SKM-1 (cell line): ENCODE results near the gene R3HDM4.

Source experiments
- DNase-seq: peaks from one replicate; lab custom pipeline; 2025; ENCODE audit not compliant: unreplicated experiment; lab: John Stamatoyannopoulos, UW

The R3HDM4 gene

DNA sequence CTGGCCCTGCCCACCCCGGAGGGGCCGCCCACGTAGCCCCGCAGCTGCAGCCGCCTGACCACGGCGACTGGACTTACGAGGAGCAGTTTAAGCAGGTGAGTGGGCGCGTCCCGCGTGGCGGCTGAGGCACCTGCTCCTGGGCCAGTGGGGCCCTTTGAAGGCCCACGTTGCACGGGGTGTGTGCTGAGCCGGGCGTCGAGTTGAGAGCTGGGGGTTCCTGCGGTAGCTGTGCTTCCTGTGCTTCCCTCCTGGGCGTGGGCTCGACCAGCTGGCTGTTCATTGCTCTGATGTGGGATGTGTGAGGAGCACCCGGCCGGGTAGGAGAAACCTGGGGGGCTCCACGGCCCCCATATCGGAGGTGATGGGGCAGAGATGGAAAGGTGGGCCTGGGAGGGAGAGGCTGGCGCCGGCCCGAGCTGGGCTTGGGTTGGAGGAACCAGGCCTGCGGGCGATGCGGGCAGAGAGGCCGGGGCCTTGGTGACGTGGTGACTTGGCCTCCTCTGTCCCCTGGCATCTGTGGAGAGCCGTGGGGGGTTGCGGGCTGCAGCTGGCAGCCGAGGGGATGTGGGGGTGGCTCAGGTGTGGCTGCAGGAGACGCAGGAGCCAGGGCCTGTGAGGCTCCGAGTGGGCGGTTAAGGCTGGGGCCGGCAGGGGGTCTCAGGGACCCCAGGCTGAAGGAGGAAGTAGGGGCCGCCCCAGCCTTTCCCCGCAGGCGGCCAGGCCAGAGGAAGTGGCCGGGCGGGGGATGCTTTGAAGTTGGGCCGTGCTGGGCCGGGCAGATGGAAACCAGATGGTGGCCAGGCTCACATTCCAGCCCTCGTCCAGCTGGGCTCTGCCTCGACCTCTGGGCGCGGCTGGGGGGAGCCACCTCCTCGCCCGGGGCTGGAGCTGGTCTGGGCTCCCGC lies 19.9 kb upstream of the R3HDM4 start:
- no peak for DNase-seq

DNA sequence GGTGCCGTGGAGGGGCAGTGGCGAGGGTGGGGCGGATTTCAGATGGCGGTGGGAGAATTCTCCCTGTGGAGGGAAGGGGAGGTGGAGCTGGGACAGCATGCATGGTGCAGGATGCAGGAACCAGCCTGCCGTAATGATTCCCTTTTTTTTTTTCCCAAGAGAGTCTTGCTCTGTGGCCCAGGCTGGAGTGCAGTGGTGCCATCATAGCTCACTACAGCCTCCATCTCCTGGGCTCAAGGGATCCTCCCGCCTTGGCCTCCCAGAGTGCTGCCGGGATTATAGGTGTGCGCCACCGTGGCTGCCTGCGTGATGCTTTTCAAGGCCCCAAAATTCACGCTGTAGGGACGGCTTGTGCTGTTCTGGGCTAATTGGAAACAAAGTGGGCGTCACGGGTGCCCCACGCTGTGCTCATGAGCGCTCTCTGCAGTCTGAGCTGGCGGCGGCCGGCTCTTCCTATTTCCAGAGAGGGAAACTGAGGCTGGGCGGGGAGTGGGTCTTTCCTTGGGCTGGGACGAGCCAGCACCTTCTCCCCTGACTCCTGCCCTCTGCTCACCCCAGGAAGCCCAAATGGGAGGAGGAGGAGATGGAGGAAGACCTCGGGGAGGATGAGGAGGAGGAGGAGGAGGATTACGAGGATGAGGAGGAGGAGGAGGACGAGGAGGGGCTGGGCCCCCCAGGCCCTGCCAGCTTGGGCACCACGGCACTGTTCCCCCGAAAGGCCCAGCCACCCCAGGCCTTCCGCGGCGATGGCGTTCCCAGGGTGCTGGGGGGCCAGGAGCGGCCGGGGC lies 19.0 kb upstream of the R3HDM4 start:
- no peak for DNase-seq

DNA sequence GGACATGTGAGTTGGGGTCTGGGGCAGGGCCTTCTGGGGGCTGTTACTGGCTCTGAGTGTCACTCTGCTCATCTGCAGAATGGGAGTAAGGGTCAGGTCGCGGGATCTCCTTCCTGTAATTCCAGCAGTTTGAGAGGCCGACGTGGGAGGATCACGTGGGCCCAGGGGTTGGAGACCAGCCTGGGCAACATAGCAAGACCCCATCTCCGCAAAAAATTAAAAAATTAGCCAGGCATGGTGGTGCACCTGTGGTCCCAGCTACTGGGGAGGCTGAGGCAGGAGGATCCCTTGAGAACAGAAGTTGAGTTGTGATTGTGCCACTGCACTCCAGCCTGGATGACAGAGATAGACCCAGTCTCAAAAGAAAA lies 16.9 kb upstream of the R3HDM4 start:
- DNase-seq, result no peak

DNA sequence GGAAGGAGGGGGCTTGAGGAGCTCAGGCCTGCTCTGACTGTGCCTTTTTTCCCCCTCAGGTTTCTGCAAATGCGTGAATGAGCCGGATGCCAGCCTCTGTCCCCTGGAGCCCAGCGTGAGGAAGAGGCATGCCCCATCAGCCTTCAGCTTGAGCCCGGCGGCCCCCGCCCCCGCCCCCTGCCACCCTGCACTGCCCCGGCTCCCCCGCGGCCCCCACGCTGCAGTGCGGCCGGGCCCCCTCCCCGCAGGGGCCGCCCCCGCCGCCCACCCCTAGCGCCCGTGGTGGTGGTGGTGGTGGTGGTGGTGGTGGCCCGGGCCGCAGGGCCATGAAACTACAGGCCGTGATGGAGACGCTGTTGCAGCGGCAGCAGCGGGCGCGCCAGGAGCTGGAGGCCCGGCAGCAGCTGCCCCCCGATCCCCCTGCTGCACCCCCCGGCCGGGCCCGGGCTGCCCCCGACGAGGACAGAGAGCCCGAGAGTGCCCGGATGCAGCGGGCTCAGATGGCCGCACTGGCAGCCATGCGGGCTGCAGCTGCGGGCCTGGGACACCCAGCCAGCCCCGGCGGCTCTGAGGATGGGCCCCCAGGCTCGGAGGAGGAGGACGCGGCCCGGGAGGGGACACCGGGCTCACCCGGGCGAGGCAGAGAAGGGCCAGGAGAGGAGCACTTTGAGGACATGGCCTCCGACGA lies 16.3 kb upstream of the R3HDM4 start:
- no peak for DNase-seq

DNA sequence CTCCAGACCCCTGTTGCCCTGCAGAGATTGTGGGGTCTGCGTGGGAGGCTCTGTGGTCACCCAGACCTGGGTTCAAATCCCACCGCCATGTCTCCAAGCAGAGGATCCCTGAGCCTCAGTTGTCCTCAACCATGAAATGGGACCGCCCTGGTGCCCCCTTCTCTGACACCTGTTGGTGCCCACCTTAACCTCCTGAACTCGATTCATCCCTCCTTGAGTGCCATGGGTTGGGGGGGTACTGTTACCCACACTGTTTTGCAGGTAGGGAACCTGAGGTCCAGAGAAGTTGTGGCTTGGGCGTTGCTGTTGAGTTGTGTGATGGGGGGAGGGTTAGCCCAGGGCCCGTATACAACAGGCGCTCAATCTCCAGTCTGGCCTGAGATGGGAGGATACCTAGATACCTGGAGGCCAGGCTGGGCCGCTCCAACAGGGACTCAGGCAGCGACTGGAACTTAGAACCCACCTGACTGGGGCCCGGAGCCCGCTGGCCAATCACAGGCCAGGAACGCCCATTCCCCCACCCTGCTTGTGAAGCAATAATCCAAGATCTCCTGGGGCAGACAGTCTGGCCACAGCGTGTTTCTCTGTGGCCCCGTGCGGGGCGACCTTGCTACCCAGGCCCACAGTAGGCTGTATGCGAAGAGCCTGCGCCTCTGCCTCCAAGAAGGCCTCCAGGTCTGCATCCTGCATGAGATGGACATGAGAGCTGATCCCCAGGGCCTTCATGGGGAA lies 15.6 kb upstream of the R3HDM4 start:
- no peak for DNase-seq

DNA sequence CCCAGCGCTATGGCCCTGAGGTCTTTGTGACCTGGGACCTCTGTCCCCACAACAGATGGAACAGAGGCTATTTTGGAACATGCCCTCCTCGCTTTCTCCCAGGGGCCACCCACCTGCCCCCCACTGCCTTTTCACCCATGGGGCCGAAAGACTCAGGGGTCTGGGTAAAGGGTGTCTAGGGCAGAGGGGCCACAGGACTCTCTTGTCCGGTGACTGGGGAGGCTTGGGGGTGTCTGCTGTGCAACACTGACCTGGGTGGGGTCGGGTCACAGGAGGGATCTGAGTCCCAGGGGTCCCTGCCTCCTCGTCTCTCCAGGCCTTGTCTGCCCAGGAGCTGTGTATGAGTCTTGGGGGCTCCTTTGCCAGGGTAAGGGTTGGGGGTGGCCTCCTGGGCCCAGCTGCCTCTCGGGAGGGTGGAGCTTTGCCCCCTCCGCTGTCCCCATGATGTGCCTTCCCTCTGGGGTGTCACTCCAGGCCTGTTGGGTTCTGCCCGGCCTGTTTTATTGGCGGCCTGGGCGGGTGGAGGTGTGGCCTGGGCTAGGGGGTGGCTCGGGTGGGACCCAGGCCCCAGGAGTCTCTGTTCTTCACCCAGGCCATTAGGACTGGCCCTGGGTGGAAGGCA lies 14.9 kb upstream of the R3HDM4 start:
- no peak for DNase-seq

DNA sequence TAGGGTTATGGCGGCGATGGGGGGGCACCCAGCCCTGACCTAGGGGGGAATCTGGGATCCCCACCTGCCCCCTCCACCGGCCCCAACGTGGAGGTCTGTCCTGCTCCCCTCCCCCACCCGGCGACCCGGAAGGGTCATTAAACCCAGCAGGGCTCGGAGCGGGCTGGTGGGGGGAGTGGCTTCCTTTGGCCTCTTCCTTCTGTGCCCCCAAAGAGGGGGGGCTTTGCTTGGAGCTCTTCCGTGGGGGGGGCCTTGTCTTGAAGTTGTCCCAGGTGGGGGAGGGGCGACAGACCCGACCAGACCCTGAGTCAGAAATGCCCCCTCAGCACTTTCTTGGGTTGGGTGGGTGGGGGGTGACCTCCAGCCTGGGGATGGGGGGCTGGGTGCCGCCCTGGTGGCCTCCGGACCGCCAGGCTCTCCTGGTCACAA lies 14.3 kb upstream of the R3HDM4 start:
- DNase-seq, result no peak

DNA sequence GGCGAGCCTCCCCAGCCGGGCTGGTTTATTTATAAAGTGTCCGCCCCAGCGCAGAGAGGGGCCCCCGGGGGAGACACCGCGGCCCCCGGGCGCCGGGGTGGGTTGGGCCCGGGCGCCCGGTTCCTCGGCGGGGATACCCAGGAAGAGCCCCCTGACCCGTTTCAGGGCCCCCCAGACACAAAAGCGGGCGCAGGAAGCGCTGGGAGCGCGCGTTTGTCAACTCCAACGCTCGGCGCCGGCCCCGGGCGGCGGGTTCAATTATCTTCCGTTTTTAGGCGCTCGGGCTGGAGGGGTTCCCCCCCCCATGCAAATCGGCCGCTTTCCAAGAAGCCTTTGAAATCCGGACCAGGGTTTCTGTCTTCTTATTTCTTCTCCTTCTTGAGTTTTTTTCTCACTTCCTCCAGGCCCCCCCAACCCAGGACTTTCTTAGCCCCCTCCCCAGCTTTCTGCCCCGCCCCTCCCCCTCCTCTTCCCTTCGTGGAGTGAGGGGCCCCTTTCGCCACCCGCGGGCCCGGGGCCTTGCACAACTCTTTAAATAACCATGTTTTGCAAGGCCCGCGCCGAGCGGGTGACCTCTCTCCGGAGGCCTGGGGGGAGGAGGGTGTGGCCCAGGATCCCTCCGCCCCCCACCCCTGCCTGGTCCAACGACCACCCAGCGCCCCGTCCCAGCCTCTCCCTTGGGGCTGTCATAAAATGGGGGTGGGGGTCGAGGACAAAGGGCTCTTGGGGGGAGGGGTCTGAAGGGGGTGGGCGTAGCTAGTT lies 13.8 kb upstream of the R3HDM4 start:
- peak; percentile 94 for DNase-seq

DNA sequence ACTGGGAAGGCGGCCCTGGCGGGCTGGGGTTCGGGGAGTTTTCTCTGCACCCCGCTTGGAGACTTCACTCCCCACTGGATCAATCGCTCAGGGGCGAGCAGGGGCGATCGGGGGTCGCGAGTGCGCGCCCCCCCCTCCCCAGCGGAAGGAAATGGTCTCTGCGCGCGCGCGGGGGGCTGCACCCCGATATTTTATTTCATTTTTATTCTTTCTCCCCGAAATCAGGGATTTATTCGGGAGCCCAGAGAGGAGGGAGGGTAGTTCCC lies 13.2 kb upstream of the R3HDM4 start:
- no peak for DNase-seq

DNA sequence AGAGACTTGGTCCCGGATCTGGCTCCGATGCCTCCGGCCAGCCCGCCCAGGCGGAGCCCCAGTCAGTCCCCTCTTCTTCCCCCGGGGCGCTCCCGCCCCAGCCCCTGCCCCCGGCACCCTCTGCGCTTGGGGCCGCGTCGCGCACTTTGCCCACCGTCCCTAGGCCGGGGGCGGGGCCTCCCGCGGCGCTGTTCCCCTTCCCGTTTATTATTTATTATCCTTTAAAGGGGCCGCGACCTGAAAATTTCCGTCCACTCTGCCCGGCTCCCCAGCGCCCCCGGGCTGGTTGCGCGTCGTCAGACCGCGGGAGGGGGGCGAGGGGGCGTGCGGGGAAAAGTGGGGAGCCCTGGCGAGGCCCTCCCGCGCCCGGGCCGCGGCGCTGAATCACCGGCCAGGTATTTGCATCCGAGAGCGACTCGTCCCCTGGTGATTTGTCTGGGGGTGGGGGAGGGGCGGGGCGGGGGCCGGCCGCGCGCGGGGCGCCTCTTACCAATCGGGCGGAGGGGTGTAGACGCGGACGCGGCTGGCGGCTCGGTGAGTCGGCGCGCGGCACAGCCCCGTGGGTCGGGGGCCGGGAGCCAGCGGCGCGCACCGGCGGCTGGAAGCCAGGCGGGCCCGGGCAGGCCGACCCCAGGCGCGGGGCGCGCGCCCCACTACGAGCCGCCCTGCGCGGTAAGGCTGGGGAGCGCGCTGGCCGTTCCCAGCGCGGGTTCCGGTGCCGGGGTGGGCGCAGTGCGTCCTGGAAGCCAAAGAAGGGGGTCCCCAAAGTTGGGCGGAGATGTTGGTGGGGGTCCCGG lies 12.7 kb upstream of the R3HDM4 start, which contains the start of gene ARID3A:
ARID3A (plus strand) TSS at position 510 of the 797 bp plus-strand sequence. CDS start 3,494 bp downstream, outside the sequence.
- peak; percentile 77 for DNase-seq

DNA sequence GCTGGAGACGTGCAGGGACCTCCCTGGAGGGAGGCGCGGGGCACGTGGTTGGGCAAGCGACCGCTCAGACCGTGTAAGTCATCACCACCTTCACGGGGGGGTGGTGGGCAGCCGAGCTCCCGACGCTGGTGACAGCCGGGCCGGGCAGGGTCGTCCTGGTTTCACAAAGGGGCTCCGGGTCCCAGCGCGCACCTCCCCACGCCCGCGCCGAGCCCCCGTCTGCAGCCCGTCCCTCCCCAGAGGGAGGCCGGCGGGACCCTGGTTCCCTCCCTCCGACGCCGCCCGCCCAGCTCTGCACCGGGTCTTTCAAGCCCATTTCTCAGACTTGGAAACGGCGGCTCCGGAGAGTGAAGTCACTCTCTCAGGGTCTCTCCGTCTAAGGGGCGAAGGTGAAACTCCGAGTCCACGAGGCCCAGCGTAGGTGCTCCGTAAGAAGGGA lies 12.1 kb upstream of the R3HDM4 start:
- DNase-seq, result no peak

DNA sequence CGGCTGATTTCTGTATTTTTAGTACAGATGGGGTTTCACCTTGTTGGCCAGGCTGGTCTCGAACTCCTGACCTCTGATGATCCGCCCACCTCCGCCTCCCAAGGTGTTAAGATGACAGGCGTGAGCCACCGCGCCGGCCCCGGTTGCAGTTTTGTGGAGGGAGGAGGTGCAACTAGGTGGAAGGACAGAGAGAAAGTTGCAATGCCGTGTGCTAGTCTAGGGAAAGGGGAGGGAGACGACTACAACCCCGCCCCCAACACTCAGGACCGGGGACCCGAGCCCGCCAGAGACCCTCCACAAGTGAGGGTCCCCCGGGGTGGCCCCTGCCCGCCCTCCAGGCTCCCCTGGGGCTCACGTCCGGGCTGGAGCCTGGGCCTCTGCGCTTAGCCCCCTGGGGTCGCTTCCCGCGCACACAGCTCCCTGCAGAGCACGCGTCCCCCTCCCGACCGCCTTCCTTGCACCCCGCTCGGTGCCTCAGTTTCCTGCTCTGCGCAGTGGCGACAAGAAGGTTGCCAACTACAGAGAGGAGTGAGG lies 11.6 kb upstream of the R3HDM4 start:
- no peak for DNase-seq

DNA sequence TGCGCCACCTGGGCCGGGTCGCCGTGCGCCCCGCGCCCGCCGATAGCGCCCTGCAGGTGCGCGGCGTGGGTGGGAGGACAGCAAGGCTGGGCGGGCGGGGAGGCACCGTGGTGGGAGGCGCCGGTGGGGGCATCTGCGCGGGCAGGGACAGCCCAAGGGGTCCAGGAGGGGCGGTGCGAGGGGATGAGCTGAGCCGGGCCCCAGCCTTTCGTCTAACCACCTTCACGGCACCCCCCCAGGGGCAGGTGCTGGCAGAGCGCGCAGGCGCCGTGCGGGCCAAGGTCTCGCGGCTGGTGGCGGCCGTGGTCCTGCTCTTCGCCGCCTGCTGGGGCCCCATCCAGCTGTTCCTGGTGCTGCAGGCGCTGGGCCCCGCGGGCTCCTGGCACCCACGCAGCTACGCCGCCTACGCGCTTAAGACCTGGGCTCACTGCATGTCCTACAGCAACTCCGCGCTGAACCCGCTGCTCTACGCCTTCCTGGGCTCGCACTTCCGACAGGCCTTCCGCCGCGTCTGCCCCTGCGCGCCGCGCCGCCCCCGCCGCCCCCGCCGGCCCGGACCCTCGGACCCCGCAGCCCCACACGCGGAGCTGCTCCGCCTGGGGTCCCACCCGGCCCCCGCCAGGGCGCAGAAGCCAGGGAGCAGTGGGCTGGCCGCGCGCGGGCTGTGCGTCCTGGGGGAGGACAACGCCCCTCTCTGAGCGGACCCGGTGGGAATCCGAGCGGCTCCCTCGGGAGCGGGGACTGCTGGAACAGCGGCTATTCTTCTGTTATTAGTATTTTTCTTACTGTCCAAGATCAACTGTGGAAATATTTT lies 7.2 kb upstream of the R3HDM4 start:
- DNase-seq, result no peak

DNA sequence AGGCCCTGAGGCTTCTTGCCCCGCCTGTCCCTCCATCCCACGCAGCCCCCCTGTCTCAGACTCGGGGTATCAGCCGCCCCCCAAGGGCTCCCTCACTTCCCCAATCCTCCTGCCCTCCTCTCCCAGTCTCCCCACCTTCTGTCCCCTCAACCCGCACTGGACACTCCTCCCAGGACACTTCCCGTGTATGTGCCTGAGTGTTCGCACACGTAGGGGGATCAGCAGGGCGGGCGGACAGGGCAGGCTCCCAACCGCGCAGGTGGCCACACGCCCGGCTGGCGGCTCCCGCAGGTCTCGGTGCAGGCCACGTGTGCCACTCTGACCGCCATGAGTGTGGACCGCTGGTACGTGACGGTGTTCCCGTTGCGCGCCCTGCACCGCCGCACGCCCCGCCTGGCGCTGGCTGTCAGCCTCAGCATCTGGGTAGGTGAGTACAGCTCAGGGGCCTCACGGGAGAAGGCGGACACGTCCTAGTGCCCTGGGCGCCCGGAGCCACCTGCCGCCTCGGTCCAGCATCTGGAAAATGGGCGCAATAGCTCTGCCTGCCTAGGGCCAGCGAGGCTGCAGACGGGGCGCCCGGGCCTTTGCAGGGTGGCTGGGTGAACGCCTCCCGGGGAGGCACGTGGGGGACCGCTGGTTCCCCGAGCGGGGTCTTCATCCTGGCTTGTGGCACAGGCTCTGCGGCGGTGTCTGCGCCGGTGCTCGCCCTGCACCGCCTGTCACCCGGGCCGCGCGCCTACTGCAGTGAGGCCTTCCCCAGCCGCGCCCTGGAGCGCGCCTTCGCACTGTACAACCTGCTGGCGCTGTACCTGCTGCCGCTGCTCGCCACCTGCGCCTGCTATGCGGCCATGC lies 6.4 kb upstream of the R3HDM4 start:
- DNase-seq, result no peak

DNA sequence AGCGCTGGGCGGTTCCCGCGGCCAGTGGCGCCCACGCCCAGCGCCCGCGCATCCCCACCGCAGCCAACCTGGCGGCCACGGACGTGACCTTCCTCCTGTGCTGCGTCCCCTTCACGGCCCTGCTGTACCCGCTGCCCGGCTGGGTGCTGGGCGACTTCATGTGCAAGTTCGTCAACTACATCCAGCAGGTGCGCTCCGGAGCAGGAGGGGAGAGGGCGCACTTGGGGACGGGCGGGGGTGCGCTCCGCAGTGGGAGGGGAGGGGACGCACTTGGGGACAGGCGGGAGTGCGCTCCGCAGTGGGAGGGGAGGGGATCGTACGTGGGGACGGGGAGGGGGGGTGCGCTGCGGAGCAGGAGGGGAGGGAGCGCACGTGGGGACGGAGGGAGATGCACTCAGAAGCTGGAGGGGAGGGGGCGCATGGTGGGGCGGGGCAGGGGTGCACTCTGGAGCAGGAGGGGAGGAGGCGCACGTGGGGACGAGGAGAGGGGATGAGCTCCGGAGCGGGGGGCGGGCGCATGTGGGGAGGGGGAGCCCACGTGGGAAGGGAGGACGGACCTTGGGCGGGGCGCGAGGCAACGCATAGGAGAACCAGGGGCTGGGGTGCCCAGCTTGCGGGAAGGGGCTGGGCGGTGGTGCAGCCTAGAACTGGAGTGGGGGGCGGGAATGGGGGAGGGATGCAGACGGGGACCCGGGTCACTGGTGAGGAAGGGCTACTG lies 5.6 kb upstream of the R3HDM4 start:
- no peak for DNase-seq

DNA sequence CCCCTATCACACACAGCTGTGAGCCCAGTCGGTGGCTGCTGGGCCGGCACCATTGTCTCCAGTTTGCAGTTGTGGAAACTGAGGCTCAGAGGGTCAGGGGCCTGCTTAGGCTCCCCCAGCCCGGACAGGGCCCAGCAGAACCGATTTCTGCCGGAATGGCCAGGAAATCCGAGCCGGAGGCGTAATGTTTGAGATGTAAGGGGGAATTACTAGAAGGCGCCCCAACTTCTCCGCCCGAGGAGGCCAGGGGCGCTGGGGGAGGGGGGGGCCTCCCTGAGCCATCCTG lies 5.1 kb upstream of the R3HDM4 start:
- DNase-seq, result no peak
